Keratinocyte (primary cell): ENCODE measurements around the gene MMP2. TPM values are rescaled to one million over a fixed set of nuclear protein-coding genes. Genes with fewer than 3 reads are reported as not detected.
A peak's percentile ranks its signal among the peaks of the same experiment; 100 is the strongest.

ENCODE experiments used
- DNase-seq: peaks from one replicate; pipeline ENCODE4 v3.0.0-alpha.2; 2011; ENCODE audit warnings: low read depth, missing footprints, low spot score
- FAIRE-seq: peaks from 2 replicates; lab custom pipeline; 2011; peaks lifted over from hg19 to GRCh38; lab: Jason Lieb, UNC
- H2AFZ ChIP-seq: 2 replicates; pipeline ENCODE4 v1.6.0; 2012; ENCODE audit warnings: low read length, control low read depth, inconsistent platforms; ENCODE audit not compliant: control insufficient read depth
- H3K27ac ChIP-seq: 2 replicates; pipeline ENCODE4 v1.5.1; 2011; ENCODE audit warnings: low read length; ENCODE audit not compliant: control insufficient read depth, insufficient read depth
- H3K27me3 ChIP-seq: 3 replicates; pipeline ENCODE4 v1.6.0; 2011; ENCODE audit warnings: low read length; ENCODE audit not compliant: control insufficient read depth, insufficient read depth; ENCODE audit errors: extremely low read depth
- H3K36me3 ChIP-seq, 2 experiments: 2 replicates in 1 of 2; 3 replicates in 1 of 2; pipeline ENCODE4 v1.5.1; 2011; ENCODE audit warnings: low read length in 2 of 2, mild to moderate bottlenecking in 1 of 2; ENCODE audit not compliant: control insufficient read depth in 2 of 2, insufficient read depth in 2 of 2; ENCODE audit errors: extremely low read depth in 1 of 2
- H3K4me1 ChIP-seq: 3 replicates; pipeline ENCODE4 v1.5.1; 2011; ENCODE audit warnings: low read length; ENCODE audit not compliant: control insufficient read depth, insufficient read depth; ENCODE audit errors: extremely low read depth
- H3K4me2 ChIP-seq: 3 replicates; pipeline ENCODE4 v1.6.0; 2011; ENCODE audit warnings: low read depth, low read length; ENCODE audit not compliant: control insufficient read depth, insufficient read depth; ENCODE audit errors: extremely low read depth
- H3K4me3 ChIP-seq, 3 experiments: fragments of 200-600 bp in 1 of 3; sonication (generic) in 1 of 3; 2 replicates in 2 of 3; 3 replicates in 1 of 3; pipeline ENCODE4 v1.5.1; 2011 to 2016; ENCODE audit warnings: low read length in 3 of 3, mild to moderate bottlenecking in 3 of 3, control low read depth in 2 of 3, inconsistent platforms in 1 of 3, low read depth in 1 of 3, mixed read lengths in 1 of 3, mixed run types in 1 of 3, moderate library complexity in 1 of 3; ENCODE audit not compliant: control insufficient read depth in 2 of 3, insufficient read depth in 2 of 3; ENCODE audit errors: extremely low read depth in 1 of 3
- H3K79me2 ChIP-seq: 2 replicates; pipeline ENCODE4 v1.6.0; 2012; ENCODE audit warnings: low read length; ENCODE audit not compliant: control insufficient read depth, insufficient read depth
- H3K9ac ChIP-seq: 3 replicates; pipeline ENCODE4 v1.6.0; 2011; ENCODE audit warnings: low read length; ENCODE audit not compliant: control insufficient read depth, insufficient read depth; ENCODE audit errors: extremely low read depth
- H3K9me1 ChIP-seq: 3 replicates; pipeline ENCODE4 v1.6.0; 2011; ENCODE audit warnings: low read length; ENCODE audit not compliant: control insufficient read depth, insufficient read depth; ENCODE audit errors: extremely low read depth
- H3K9me3 ChIP-seq: 2 replicates; pipeline ENCODE4 v1.5.1; 2012; ENCODE audit warnings: low read depth, low read length; ENCODE audit not compliant: control insufficient read depth
- H4K20me1 ChIP-seq: 3 replicates; pipeline ENCODE4 v1.6.0; 2011; ENCODE audit warnings: low read length; ENCODE audit not compliant: control insufficient read depth, insufficient read depth; ENCODE audit errors: extremely low read depth
- CTCF ChIP-seq, 3 experiments: IDR thresholded peaks in 1 of 3; conservative IDR thresholded peaks in 1 of 3; optimal IDR thresholded peaks in 1 of 3; 2 replicates in 2 of 3; 3 replicates in 1 of 3; pipeline versions ENCODE3 to v1.5.1; 2011; ENCODE audit warnings: low read length in 3 of 3, mild to moderate bottlenecking in 3 of 3, moderate library complexity in 2 of 3, control low read depth in 1 of 3, inconsistent platforms in 1 of 3; ENCODE audit not compliant: insufficient read depth in 2 of 3; ENCODE audit errors: extremely low read depth in 1 of 3
- EZH2 ChIP-seq: IDR thresholded peaks from one replicate; pipeline ENCODE4 v1.6.1; 2012; ENCODE audit warnings: inconsistent platforms, mild to moderate bottlenecking, low read length, moderate library complexity
- dilution Hi-C: fragments of 300-500 bp; cut with MboI; formaldehyde crosslinking; loops from one replicate; pipeline ENCODE4 v1.7.0; 2020; ENCODE audit warnings: low sequenced_read_pairs; ENCODE audit not compliant: extremely low pct_ligation_motif_present
- polyA plus RNA-seq, 5 experiments: library from polyadenylated mRNA; depleted of rRNA in 3 of 5; stranded (reverse) in 3 of 5; stranded (forward) in 1 of 5; unstranded in 1 of 5; fragments of >200 nt; gene quantifications; 1 replicate in 1 of 5; 2 replicates in 3 of 5; 3 replicates in 1 of 5; pipeline versions ENCODE4 v1.2.1 to v1.2.3, GENCODE V29; 2011 to 2012; ENCODE audit warnings: missing spikeins in 2 of 5, low read depth in 1 of 5, low replicate concordance in 1 of 5

Gene MMP2
- polyA plus RNA-seq, 1 donor (not counting 4 experiments of a cell fraction or from before 2014, with no cell fraction given): 59.2 TPM

DNA sequence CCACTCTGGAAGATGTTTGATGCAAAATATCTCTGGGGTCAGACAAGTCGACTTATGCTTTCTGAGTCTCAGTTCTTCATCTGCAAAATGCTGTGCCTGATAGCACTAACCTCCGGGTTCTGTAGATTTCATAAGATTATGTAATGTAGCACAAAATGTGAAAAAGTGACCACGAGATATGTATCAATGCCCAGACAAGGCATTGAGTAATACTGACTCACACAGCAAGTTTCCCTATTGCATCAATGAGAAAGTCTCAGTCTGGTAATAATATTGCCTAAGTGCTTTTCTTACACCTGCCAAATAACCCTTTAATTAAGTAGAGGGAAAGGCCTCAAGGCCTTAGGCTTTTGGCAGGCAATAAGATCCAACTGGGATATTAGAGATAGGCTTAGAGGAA lies 41.4 kb upstream of the MMP2 start:
- dilution Hi-C loops: no loop called here
- Histone ChIP-seq H2AFZ (no peak overlapping the region), H3K79me2 (no peaks in the 10 kb centered on the region), H3K4me3 (no peak overlapping the region), H3K4me2 (peak overlapping the region; percentile 33), H3K27ac (peak overlapping the region; percentile 51), H3K9me1 (no peaks in the 10 kb centered on the region), H3K9ac (no peak overlapping the region), H3K27me3 (peaks cover 21% of the 10 kb centered on the region), H3K9me3 (no peaks in the 10 kb centered on the region), H3K36me3 (no peaks in the 10 kb centered on the region), H3K4me1 (peaks cover 12% of the 10 kb centered on the region), H4K20me1 (no peaks in the 10 kb centered on the region)
- FAIRE-seq (peak; percentile 74), DNase-seq (peak; percentile 50)
- no peak for TF ChIP-seq CTCF (optimal IDR thresholded peaks at IDR 0.05 in 1 of 3, IDR thresholded peaks at IDR 0.05 in 1 of 3, conservative IDR thresholded peaks at IDR 0.05 in 1 of 3; ENCODE audit: extremely low read depth in 1 of 3, insufficient read depth in 2 of 3, low read length in 3 of 3)
- no peak for TF ChIP-seq EZH2

- FAIRE-seq (no peak), DNase-seq (no peak)
- Histone ChIP-seq H3K4me3 (no peak overlapping the region), H2AFZ (no peak overlapping the region), H3K9me3 (no peaks in the 10 kb centered on the region), H3K27ac (peak overlapping the region; percentile 51), H3K9ac (no peak overlapping the region), H3K79me2 (no peaks in the 10 kb centered on the region), H3K36me3 (no peaks in the 10 kb centered on the region), H4K20me1 (no peaks in the 10 kb centered on the region), H3K4me1 (peaks cover 12% of the 10 kb centered on the region), H3K27me3 (peaks cover 14% of the 10 kb centered on the region), H3K4me2 (no peak overlapping the region), H3K9me1 (no peaks in the 10 kb centered on the region)
- TF ChIP-seq EZH2 (no peak), CTCF (optimal IDR thresholded peaks at IDR 0.05 in 1 of 3, IDR thresholded peaks at IDR 0.05 in 1 of 3, conservative IDR thresholded peaks at IDR 0.05 in 1 of 3; ENCODE audit: extremely low read depth in 1 of 3, insufficient read depth in 2 of 3, low read length in 3 of 3) (no peak)
- dilution Hi-C loops: no loop called here
Measured at GRCh38 chr16:55438281-55438680, 40.7 kb upstream of the MMP2 start.
